ENCODE results near the gene VGLL4. TPM values are rescaled to one million over a fixed set of nuclear protein-coding genes. Genes with fewer than 3 reads are reported as not detected.

VGLL4 gene
- total and polyA plus RNA-seq, 2 donors (not counting 1 experiment from before 2014, with no cell fraction given) = 25.8 to 29.0 TPM

DNA sequence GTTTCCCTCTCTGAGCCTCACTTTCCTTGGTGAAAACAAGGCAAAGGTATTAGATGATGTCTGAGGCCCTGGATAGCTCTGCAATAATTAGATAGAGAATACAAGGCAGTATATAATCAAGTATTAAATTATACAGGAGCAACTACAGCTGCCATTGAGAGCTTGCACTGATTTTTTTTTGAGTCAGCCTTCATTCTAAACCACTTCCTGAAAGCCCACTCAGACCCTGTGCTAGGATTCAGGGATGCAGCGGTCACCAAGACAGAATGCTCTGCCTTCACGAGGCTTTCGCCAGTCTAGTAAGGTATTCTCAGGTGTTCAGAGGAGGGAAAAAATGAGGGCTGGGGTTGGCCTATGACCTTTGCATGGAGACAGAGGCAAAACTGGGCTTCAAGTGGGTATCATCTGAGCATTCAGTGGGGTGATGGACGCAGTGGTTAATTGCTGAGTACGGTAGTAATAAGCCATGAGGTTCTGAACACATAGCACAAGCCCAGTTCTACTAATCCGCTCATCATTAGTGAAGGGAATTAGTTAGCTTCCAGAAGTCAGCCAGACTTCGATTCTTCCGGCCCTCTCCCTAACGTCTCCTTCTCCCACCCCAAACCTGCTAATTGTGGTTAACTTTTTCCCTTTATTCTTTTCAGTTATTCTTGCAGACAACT lies 3.6 kb downstream of the VGLL4 start:
- no peak overlapping the region for H3K4me2 ChIP-seq (replicated peaks; ENCODE audit: low read depth, low read length, poor library complexity, severe bottlenecking)

More for the DNA sequence above, 3.6 kb downstream of the VGLL4 start:
- intact Hi-C loops (cut with micrococcal nuclease) = loop anchor here (5.0 kb wide), 1 partner anchor 77 kb away; no protein-coding TSS in a partner anchor
- no peak overlapping the region for H3K27ac Mint-ChIP-seq
- Histone ChIP-seq H3K27ac (ENCODE audit: low read length in 2 of 2) (no peak overlapping the region), H3K27me3 (replicated peaks in 1 of 4; ENCODE audit: control extremely low read depth in 1 of 4, control insufficient read depth in 3 of 4, insufficient read depth in 4 of 4, low read length in 3 of 4) (no peaks in the 10 kb centered on the region), H4K20me1 (ENCODE audit: control insufficient read depth, insufficient read depth, low read length, poor library complexity, severe bottlenecking) (peaks cover 45% of the 10 kb centered on the region), H2AFZ (ENCODE audit: insufficient read depth, low read depth, low read length, poor library complexity, severe bottlenecking) (no peak overlapping the region), H3K4me3 (ENCODE audit: control extremely low read depth in 1 of 5, extremely low read depth in 1 of 5, insufficient read depth in 1 of 5, low read depth in 2 of 5, low read length in 4 of 5) (no peak overlapping the region), H3K36me3 (replicated peaks in 1 of 2; ENCODE audit: control extremely low read depth in 1 of 2, control insufficient read depth in 1 of 2, extremely low read depth in 1 of 2, insufficient read depth in 2 of 2, low read length in 1 of 2) (no peaks in the 10 kb centered on the region), H3K4me1 (ENCODE audit: control insufficient read depth in 2 of 2, insufficient read depth in 2 of 2, low read length in 2 of 2) (peaks cover 7 to 18% of the 10 kb centered on the region in 2 donors), H3K79me2 (ENCODE audit: control insufficient read depth, insufficient read depth, low read length) (peaks cover 86% of the 10 kb centered on the region), H3K9ac (ENCODE audit: low read length) (no peak overlapping the region), H3K9me3 (ENCODE audit: control extremely low read depth in 1 of 3, control insufficient read depth in 2 of 3, insufficient read depth in 1 of 3, low read length in 2 of 3) (no peaks in the 10 kb centered on the region)
- peak overlapping the region; percentile 3 for H3K4me3 Mint-ChIP-seq
- WGBS (ENCODE audit: insufficient coverage) = 100% methylated on average over 3 of the region's 9 CpGs
- ATAC-seq (ENCODE audit: low read depth) (no peak), DNase-seq (no peak)
- peaks cover 44% of the 10 kb centered on the region for H3K4me1 Mint-ChIP-seq
- ChIA-PET CTCF (interaction anchor here (0.7 to 1.2 kb wide), 2 partner anchors 13 to 245 kb away, joined by 3 to 4 read pairs; no protein-coding TSS in a partner anchor), POLR2A (interaction anchor here (0.6 to 0.9 kb wide), 2 partner anchors 40 to 1105 kb away, joined by 3 to 5 read pairs; no protein-coding TSS in a partner anchor)
- no peaks in the 10 kb centered on the region for H3K27me3 Mint-ChIP-seq
- TF ChIP-seq EZH2 (IDR thresholded peaks at IDR 0.05; ENCODE audit: borderline replicate concordance, insufficient read depth, low read depth, low read length, poor library complexity, severe bottlenecking) = no peak
- TF ChIP-seq CTCF (IDR thresholded peaks at IDR 0.05) = no peak
- H3K9me3 Mint-ChIP-seq (ENCODE audit: insufficient read depth) = no peaks in the 10 kb centered on the region

Measured in B cell (primary cell).